Mucosa of rectum (tissue), 2 donors: ENCODE measurements around the gene CSTPP1.

Experiments
- H3K27ac ChIP-seq, 2 donors: one replicate each; pipeline ENCODE4 v1.7.0; 2013; ENCODE audit warnings: inconsistent platforms in 2 of 2, low read depth in 2 of 2, low read length in 2 of 2
- H3K27me3 ChIP-seq, 2 donors: one replicate each; pipeline ENCODE4 v1.7.0; 2013; ENCODE audit warnings: low read length in 2 of 2; ENCODE audit not compliant: control insufficient read depth in 2 of 2, insufficient read depth in 2 of 2
- H3K36me3 ChIP-seq, 2 donors: one replicate each; pipeline ENCODE4 v1.7.0; 2013; ENCODE audit warnings: low read length in 2 of 2; ENCODE audit not compliant: control insufficient read depth in 2 of 2, insufficient read depth in 2 of 2
- H3K4me1 ChIP-seq, 2 donors: one replicate each; pipeline ENCODE4 v1.7.0; 2013; ENCODE audit warnings: low read length in 2 of 2, mild to moderate bottlenecking in 1 of 2; ENCODE audit not compliant: control insufficient read depth in 2 of 2, insufficient read depth in 2 of 2
- H3K4me3 ChIP-seq, 2 donors: one replicate each; pipeline ENCODE4 v1.7.0; 2013; ENCODE audit warnings: low read length in 2 of 2
- H3K9ac ChIP-seq, 2 donors: one replicate each; pipeline ENCODE4 v1.7.0; 2013; ENCODE audit warnings: low read length in 2 of 2, low read depth in 1 of 2, mild to moderate bottlenecking in 1 of 2
- H3K9me3 ChIP-seq, 2 donors: one replicate each; pipeline ENCODE4 v1.7.0; 2013; ENCODE audit warnings: low read length in 2 of 2; ENCODE audit not compliant: control insufficient read depth in 2 of 2
- donor health status: healthy.
- donor health status: Normal muscosa, but diverticular disease.

The CSTPP1 gene

DNA sequence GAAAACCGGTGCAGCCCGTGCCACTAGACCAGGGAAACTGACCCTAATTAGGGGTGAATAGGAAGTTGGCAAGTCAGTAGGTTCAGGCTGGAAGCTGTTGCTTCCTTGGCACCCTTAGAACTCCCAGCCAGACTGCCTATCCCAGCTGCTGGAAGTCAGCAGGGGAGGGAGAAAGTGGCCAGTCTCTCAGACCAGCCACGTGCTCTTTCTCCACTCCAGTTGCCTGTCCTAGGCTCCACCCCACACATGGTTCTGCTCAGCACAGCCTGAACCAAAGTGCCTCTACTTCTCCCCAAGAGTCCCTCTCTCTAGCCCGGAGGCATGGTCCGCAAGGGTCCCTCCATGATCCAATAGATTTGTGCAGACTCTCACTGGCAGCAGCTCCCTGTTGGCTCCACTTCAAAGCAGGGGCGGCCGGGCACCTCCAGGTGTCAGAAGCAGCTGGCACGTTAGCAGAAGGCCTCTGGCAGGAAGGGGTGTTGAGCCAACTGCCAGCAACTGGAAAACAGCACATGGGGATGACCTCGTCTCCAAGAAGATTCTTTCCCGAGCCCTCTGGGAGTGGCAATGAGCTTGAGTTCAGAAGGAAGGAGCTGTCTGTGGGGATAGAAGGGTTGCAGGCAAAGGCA lies 212.5 kb downstream of the CSTPP1 start:
- no peak overlapping the region for H3K27ac ChIP-seq
- no peaks in the 10 kb centered on the region for H3K9me3 ChIP-seq
- H3K27me3 ChIP-seq: no peaks in the 10 kb centered on the region
- no peak overlapping the region for H3K9ac ChIP-seq
- peaks cover 16 to 17% of the 10 kb centered on the region in 2 donors for H3K4me1 ChIP-seq
- H3K36me3 ChIP-seq: no peaks in the 10 kb centered on the region
- H3K4me3 ChIP-seq: no peak overlapping the region

DNA sequence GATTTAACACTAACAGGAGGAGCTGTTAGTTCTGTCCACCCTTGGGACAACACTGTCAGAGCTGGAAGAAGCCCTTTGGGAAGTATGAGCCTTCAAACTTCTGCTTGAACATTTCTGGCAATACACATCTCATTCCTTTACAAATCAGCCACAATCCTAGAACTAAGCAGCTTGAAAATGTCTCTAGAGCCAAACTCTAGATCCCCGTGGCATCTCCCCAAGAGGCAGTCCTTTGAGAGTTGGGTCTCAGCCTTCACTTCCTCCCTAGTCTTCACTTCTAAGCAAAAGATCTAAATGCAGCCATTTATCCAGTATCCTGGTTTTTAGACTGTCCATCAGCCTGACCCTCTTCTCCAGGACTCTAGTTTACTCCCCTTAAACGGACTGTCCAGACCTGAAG lies 213.2 kb downstream of the CSTPP1 start:
- no peak overlapping the region for H3K27ac ChIP-seq
- H3K27me3 ChIP-seq: no peaks in the 10 kb centered on the region
- peaks cover 16 to 17% of the 10 kb centered on the region in 2 donors for H3K4me1 ChIP-seq
- H3K9ac ChIP-seq: no peak overlapping the region
- no peak overlapping the region for H3K4me3 ChIP-seq
- H3K9me3 ChIP-seq: no peaks in the 10 kb centered on the region
- H3K36me3 ChIP-seq: no peaks in the 10 kb centered on the region

DNA sequence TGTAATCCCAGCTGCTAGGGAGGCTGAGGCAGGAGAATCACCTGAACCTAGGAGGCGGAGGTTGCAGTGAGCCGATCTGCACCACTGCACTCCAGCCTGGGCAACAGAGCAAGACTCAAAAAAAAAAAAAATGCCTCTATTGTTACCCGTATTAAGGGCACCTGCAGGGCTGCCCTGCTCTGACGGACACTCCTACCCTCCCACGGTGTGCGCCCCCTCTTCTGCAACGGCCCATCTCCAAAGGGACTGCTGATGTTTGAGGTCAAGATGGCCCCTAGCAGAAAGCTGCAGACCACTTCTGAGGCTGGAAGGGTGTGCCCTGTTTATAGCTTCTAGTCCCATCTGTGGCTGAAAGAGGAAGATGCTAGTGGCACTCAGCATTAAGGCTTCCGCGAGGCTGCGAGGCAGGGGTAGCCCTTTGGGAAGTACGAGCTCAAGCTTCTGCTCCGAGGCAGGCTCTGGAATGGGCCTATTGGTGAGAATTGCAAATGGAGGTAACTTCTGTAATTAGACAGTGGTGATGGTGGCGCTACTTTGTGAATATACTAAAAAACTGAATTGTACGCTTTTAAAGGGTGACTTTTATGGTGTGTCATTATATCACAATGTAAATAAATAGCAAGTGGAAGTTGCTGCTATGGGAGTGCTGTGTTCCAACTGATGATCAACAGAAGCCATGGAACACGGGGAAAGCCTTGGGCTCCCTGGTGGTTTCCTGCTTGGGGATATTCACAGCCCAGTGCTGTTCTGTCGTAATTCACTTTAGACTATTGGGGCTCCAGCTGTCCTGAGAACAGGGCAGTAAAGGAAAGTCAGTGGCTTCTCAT lies 215.8 kb downstream of the CSTPP1 start:
- Histone ChIP-seq H3K27me3 (no peaks in the 10 kb centered on the region), H3K27ac (peak overlapping the region; percentile 2 to 58), H3K4me1 (peaks cover 16 to 17% of the 10 kb centered on the region in 2 donors), H3K9me3 (no peaks in the 10 kb centered on the region), H3K4me3 (no peak overlapping the region), H3K36me3 (peaks cover 0 to 6% of the 10 kb centered on the region in 2 donors), H3K9ac (peak overlapping the region; percentile 24 to 27)

DNA sequence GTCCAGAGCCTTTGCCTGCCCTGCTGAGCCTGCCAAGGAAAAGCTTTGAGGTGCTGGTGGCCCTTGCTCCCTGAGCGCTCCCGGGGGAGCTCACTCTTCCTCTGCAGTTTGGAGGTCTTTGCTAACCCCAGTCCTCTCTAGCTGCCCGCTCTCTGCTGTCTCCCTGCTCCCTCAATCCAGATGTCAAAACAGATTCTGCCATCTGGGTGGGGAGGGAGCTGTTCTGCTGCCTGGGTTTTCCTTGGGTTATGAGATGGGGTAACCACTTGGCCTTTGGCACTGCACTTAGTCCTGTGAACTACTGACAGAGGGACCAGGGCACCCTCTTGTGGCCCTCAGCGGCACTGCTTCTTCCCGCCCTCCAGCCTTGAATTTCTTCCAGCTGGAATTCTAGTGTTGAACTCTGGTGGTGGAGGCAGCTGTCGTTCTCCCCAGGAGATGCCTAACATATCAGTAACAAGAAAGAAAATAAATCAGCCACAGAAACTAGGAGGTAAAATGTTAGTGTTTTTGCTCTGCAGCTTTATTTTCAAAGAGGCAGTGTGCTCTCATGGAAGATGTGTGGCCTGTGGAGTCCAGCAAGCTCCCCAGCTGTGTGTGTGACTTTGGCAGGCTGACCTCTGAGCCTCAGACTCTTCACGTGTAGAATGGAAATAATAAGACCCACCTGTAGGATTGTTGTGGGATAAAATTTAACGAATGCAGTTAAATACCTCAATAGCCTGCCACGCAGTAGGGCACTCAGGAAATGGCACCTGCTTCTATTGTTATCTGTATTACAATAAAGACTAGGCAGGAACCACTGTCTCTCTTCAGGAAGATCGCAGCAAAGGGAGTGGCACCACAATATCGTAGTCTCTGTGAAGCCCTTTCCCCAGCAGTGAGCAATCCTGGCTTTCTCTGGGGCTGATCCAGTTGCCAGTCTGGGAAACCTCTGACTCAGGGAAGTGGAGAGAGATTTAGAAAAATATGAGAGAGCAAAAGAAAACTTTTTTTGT lies 216.7 kb downstream of the CSTPP1 start:
- H3K9ac ChIP-seq: peak overlapping the region; percentile 24 to 27

DNA sequence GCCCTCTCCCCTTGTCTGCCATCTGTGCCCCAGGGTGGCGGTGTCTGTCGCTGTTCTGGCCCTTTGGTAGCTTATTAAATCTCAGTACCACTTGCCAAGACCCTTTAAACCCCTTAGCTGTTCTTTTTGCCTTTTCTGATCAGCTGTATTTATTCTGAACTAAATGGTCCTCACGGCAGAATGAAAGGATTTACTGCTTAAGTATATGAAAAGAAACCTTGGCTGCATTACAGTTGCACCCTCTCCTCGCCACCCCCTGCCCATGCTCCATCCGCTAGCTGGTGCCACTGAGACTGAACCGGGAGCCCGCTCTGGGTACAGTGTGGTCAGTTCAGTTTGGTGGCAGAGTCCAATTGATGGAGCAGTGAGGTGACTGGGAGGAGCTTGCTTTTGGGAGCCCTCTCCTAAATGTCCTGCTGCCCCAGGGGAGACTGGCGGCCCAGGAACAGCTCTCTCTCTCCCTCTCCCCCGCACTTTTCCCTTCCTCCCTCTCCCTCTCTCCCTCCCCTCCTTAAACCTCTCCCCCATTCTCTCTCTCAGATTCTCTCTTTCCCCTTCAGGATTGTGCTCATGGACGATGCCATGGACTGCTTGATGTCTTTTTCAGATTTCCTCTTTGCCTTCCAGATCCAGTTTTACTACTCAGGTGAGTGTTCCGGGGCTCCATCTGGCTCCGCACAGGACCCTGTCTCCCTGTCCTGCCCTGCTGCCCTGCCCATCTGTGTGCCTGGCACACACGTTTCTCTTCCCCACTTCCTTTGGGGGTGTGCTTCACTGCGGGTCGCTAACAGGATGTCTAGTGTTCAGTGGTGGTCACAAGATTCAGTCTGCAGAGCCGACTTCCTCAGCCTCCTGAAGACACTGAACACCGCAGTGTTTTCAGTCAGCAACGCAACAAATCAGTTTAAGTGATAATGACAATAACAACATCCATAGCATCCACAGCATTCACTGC lies 218.3 kb downstream of the CSTPP1 start:
- Histone ChIP-seq H3K36me3 (peaks cover 0 to 9% of the 10 kb centered on the region in 2 donors), H3K27me3 (no peaks in the 10 kb centered on the region), H3K4me3 (no peak overlapping the region), H3K9ac (no peak overlapping the region), H3K9me3 (no peaks in the 10 kb centered on the region), H3K27ac (peak overlapping the region in 1 of 2 donors; percentile 38), H3K4me1 (peaks cover 16 to 17% of the 10 kb centered on the region in 2 donors)

More for the DNA sequence above, 216.7 kb downstream of the CSTPP1 start:
- no peak overlapping the region for H3K4me3 ChIP-seq
- no peaks in the 10 kb centered on the region for H3K9me3 ChIP-seq
- H3K4me1 ChIP-seq: peaks cover 16 to 17% of the 10 kb centered on the region in 2 donors
- peak overlapping the region; percentile 2 to 58 for H3K27ac ChIP-seq
- no peaks in the 10 kb centered on the region for H3K27me3 ChIP-seq
- H3K36me3 ChIP-seq: peaks cover 0 to 9% of the 10 kb centered on the region in 2 donors

DNA sequence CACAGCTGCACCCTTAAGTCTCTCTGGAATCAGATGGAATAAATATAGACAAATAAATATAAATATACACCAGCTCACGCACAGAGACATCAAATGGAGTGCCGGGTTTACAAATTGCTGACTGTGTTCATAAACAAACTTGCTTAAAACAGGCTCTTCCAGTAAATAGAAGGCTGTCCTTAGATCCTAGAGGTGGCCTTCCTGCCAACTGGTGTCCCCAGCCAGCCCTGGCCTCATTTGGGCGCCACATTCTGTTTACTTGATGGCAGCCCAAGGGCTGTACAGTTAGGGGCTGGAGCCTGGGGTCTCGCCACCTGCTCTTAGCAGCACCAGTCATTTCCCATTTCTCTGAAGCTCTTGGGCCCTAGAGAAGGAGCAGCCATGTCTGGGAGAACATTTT lies 219.3 kb downstream of the CSTPP1 start:
- no peak overlapping the region for H3K4me3 ChIP-seq
- peaks cover 0 to 9% of the 10 kb centered on the region in 2 donors for H3K36me3 ChIP-seq
- H3K27ac ChIP-seq: no peak overlapping the region
- H3K4me1 ChIP-seq: peaks cover 16 to 17% of the 10 kb centered on the region in 2 donors
- no peak overlapping the region for H3K9ac ChIP-seq
- H3K9me3 ChIP-seq: no peaks in the 10 kb centered on the region
- no peaks in the 10 kb centered on the region for H3K27me3 ChIP-seq

DNA sequence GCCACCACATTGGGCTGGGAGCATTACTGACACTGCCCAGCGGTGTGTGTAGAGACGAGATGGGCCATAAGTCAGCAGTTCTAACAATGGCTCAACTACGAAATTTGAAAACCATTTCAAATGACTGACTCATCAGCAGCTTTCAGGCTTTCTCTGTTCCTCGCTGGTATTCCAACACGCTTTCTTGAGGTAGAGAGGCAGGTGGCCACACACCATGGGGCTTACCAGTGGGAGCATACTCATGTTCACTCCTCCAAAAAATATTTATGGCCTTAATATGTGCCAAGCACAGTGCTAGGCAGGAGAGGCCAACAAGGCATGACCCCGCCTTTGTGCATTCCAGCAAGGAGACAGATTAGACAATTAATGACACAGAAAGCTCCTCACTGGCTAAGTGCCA lies 219.8 kb downstream of the CSTPP1 start:
- H3K4me1 ChIP-seq: peaks cover 16 to 17% of the 10 kb centered on the region in 2 donors
- no peak overlapping the region for H3K27ac ChIP-seq
- H3K36me3 ChIP-seq: peaks cover 0 to 9% of the 10 kb centered on the region in 2 donors
- H3K27me3 ChIP-seq: no peaks in the 10 kb centered on the region
- no peak overlapping the region for H3K9ac ChIP-seq
- H3K9me3 ChIP-seq: no peaks in the 10 kb centered on the region
- no peak overlapping the region for H3K4me3 ChIP-seq

DNA sequence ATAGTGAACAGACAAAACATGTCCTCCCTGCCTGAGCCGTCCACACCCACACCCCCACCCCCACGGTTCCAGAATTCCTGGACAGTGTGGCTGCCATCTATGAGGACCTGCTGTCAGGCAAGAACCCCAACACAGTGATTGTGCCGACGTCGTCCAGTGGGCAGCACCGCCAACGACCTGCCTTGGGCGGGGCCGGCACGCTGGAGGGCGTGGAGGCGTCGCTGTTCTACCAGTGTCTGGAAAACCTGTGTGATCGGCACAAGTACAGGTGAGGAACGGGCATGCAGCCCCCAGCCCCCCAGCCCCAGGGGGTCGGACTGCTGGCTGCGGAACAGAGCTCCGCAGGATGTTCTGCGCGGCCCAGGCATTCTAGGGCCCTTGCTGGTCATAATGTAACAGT lies 220.4 kb downstream of the CSTPP1 start:
- Histone ChIP-seq H3K27me3 (no peaks in the 10 kb centered on the region), H3K27ac (no peak overlapping the region), H3K36me3 (peaks cover 0 to 11% of the 10 kb centered on the region in 2 donors)

DNA sequence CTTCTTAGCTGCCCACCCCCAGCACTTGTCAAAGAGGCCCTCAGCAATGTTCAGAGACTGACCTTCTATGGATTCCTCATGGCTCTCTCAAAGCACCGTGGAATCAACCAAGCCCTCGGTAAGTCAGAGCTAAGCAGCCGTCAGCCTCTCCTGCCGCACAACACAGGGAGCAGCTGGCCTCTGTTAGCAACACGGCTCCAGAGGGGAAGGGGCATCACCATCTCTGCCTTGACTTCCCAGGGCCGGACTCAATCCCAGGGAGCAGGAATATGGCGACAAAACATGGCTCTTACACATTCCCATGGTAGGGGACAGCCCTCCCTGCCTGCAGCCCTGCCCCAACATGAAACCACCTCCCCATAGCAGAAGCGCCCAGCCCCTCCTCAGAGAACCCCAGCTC lies 221.2 kb downstream of the CSTPP1 start:
- Histone ChIP-seq H3K4me3 (no peak overlapping the region), H3K4me1 (peaks cover 9 to 10% of the 10 kb centered on the region in 2 donors), H3K9ac (no peak overlapping the region), H3K9me3 (no peaks in the 10 kb centered on the region), H3K27me3 (no peaks in the 10 kb centered on the region), H3K36me3 (peaks cover 0 to 17% of the 10 kb centered on the region in 2 donors), H3K27ac (no peak overlapping the region)

More for the DNA sequence above, 220.4 kb downstream of the CSTPP1 start:
- Histone ChIP-seq H3K9ac (no peak overlapping the region), H3K4me3 (no peak overlapping the region), H3K9me3 (no peaks in the 10 kb centered on the region), H3K4me1 (peaks cover 16 to 17% of the 10 kb centered on the region in 2 donors)
